CD14-positive monocyte (primary cell): ENCODE data around the gene PREX1. TPM values are rescaled to one million over a fixed set of nuclear protein-coding genes. Genes with fewer than 3 reads are reported as not detected.

ENCODE experiments used
- DNase-seq, 3 donors: peaks; one replicate each; pipeline ENCODE4 v3.0.0-alpha.2; 2011 to 2022
- H2AFZ ChIP-seq: 2 replicates; pipeline ENCODE4 v1.6.0; 2012; ENCODE audit warnings: mild to moderate bottlenecking, low read depth, low read length, inconsistent platforms; ENCODE audit not compliant: insufficient read depth, poor library complexity, severe bottlenecking
- H3K27ac ChIP-seq, 2 donors: 1 replicate in 1 of 2; 2 replicates in 1 of 2; pipeline ENCODE4 v1.5.1; 2012 to 2013; ENCODE audit warnings: low read length in 2 of 2, control low read depth in 1 of 2, inconsistent platforms in 1 of 2, low read depth in 1 of 2, mild to moderate bottlenecking in 1 of 2
- H3K27me3 ChIP-seq, 2 donors: one replicate each; pipeline versions ENCODE4 v1.6.0 to v1.6.1; 2011 to 2013; ENCODE audit warnings: low read length in 2 of 2; ENCODE audit not compliant: control insufficient read depth in 2 of 2, insufficient read depth in 2 of 2
- H3K36me3 ChIP-seq, 2 donors: replicated peaks in 1 of 2; 1 replicate in 1 of 2; 2 replicates in 1 of 2; pipeline versions ENCODE4 v1.5.1 to v1.6.1; 2012 to 2013; ENCODE audit warnings: low read length in 2 of 2, control low read depth in 1 of 2, inconsistent platforms in 1 of 2, mild to moderate bottlenecking in 1 of 2; ENCODE audit not compliant: insufficient read depth in 2 of 2, control insufficient read depth in 1 of 2
- H3K4me1 ChIP-seq, 2 donors: 1 replicate in 1 of 2; 2 replicates in 1 of 2; pipeline versions ENCODE4 v1.5.1 to v1.6.1; 2012 to 2013; ENCODE audit warnings: low read length in 2 of 2, control low read depth in 1 of 2, inconsistent platforms in 1 of 2, mild to moderate bottlenecking in 1 of 2, moderate library complexity in 1 of 2; ENCODE audit not compliant: insufficient read depth in 2 of 2, control insufficient read depth in 1 of 2
- H3K4me2 ChIP-seq: replicated peaks from 2 replicates; pipeline ENCODE3; 2012; ENCODE audit warnings: low read length, moderate library complexity, mild to moderate bottlenecking; ENCODE audit not compliant: poor library complexity, severe bottlenecking; ENCODE audit errors: extremely low read depth
- H3K4me3 ChIP-seq, 3 experiments: fragments of 200-600 bp in 1 of 3; sonication (generic) in 1 of 3; replicated peaks in 1 of 3; 1 replicate in 2 of 3; 2 replicates in 1 of 3; pipeline ENCODE4 v1.5.1; 2011 to 2013; ENCODE audit warnings: low read length in 3 of 3, mild to moderate bottlenecking in 3 of 3, control low read depth in 2 of 3, low read depth in 2 of 3, inconsistent platforms in 1 of 3, moderate library complexity in 1 of 3
- H3K79me2 ChIP-seq: 2 replicates; pipeline ENCODE4 v1.6.0; 2012; ENCODE audit warnings: mild to moderate bottlenecking, control low read depth, inconsistent platforms, low read length, moderate library complexity; ENCODE audit not compliant: insufficient read depth
- H3K9ac ChIP-seq: 2 replicates; pipeline ENCODE4 v1.6.0; 2017; ENCODE audit warnings: low read length, mild to moderate bottlenecking; ENCODE audit not compliant: insufficient read depth, poor library complexity, severe bottlenecking
- H3K9me3 ChIP-seq, 2 donors: replicated peaks in 1 of 2; 1 replicate in 1 of 2; 2 replicates in 1 of 2; pipeline versions ENCODE4 v1.5.1 to v1.6.1; 2012 to 2013; ENCODE audit warnings: low read length in 2 of 2, control low read depth in 1 of 2; ENCODE audit not compliant: control insufficient read depth in 1 of 2, insufficient read depth in 1 of 2
- H4K20me1 ChIP-seq: 2 replicates; pipeline ENCODE4 v1.6.0; 2012; ENCODE audit warnings: mild to moderate bottlenecking, low read length, control low read depth, moderate library complexity; ENCODE audit not compliant: insufficient read depth
- H3K27ac Mint-ChIP-seq, 7 donors: one replicate each; pipeline ENCODE4 v1.8.0; 2020; ENCODE audit warnings: mild to moderate bottlenecking in 7 of 7, mixed read lengths in 7 of 7, moderate library complexity in 6 of 7, inconsistent platforms in 2 of 7
- H3K27me3 Mint-ChIP-seq, 3 donors: one replicate each; pipeline ENCODE4 v1.8.0; 2021 to 2022; ENCODE audit warnings: low read depth in 3 of 3, mild to moderate bottlenecking in 3 of 3, mixed read lengths in 3 of 3, moderate library complexity in 3 of 3, inconsistent platforms in 1 of 3
- H3K36me3 Mint-ChIP-seq, 2 donors: one replicate each; pipeline ENCODE4 v1.8.0; 2020; ENCODE audit warnings: mixed read lengths in 2 of 2, inconsistent platforms in 1 of 2, mild to moderate bottlenecking in 1 of 2
- H3K4me1 Mint-ChIP-seq: one replicate; pipeline ENCODE4 v1.8.0; 2020; ENCODE audit warnings: mild to moderate bottlenecking, mixed read lengths
- H3K4me3 Mint-ChIP-seq, 2 donors: one replicate each; pipeline ENCODE4 v1.8.0; 2020; ENCODE audit warnings: mild to moderate bottlenecking in 2 of 2, mixed read lengths in 2 of 2, moderate library complexity in 1 of 2
- H3K9me3 Mint-ChIP-seq, 7 donors: one replicate each; pipeline ENCODE4 v1.8.0; 2020 to 2022; ENCODE audit warnings: mixed read lengths in 7 of 7, mild to moderate bottlenecking in 6 of 7, moderate library complexity in 6 of 7, inconsistent platforms in 2 of 7
- CTCF ChIP-seq: fragments of 200-600 bp; IDR thresholded peaks from one replicate; pipeline ENCODE4 v1.8.0; 2022; ENCODE audit warnings: antibody characterized with exemption, mild to moderate bottlenecking
- WGBS: methylation state at CpG from one replicate; pipeline ENCODE4 v1.1.5; 2013; ENCODE audit warnings: missing lambda C conversion rate; ENCODE audit not compliant: insufficient coverage; 5-methylcytosine and 5-hydroxymethylcytosine counted together
- intact Hi-C, 2 donors: fragments of 100-400 bp; cut with micrococcal nuclease; formaldehyde crosslinking; loops; one replicate each; pipeline versions ENCODE4 v1.15.0 to v1.15.1; 2023
- polyA plus RNA-seq, 3 donors: library from polyadenylated mRNA; depleted of rRNA in 1 of 3; unstranded in 2 of 3; stranded (reverse) in 1 of 3; fragments of 300-500 nt in 2 of 3; fragments of >200 nt in 1 of 3; fragmentation: Illumina TruSeq in 2 of 3; gene quantifications; 1 replicate in 2 of 3; 2 replicates in 1 of 3; pipeline ENCODE4 v1.2.3, GENCODE V29; 2012 to 2021

The PREX1 gene
- polyA plus RNA-seq, 3 donors = 24.3 to 114 (median 27.5) TPM

DNA sequence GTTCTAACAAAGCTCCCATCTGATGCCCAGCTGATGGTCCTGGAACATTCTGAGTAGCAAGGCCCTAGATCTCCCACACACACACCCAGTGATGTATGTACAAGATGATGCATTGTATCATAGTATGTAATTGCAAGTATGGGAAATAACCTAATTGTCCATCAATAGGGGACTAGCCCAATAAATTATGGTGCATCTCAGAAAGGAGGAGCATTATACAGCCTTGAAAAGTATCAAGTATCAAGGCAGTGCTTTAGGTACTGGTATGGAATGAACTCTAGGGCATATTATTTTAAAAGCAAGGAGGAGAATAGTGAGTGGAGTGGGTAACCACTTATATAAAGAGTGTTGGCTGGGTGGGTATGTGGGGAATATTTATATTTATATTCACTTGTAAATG is 24.8 kb upstream of the PREX1 start:
- Histone ChIP-seq H3K36me3 (no peaks in the 10 kb centered on the region), H3K27ac (no peak overlapping the region), H2AFZ (no peak overlapping the region), H3K4me3 (no peak overlapping the region), H3K79me2 (no peaks in the 10 kb centered on the region), H3K4me1 (peaks cover 18 to 23% of the 10 kb centered on the region in 2 donors), H3K9ac (no peak overlapping the region), H3K27me3 (no peaks in the 10 kb centered on the region), H4K20me1 (no peaks in the 10 kb centered on the region), H3K4me2 (no peak overlapping the region), H3K9me3 (no peaks in the 10 kb centered on the region)
- Mint-ChIP-seq H3K36me3 (peaks cover 0 to 4% of the 10 kb centered on the region in 2 donors), H3K27ac (no peak overlapping the region), H3K4me1 (peaks cover 33% of the 10 kb centered on the region), H3K27me3 (no peaks in the 10 kb centered on the region), H3K9me3 (peaks cover 3 to 17% (median 7%) of the 10 kb centered on the region in 7 donors), H3K4me3 (no peak overlapping the region)
- intact Hi-C loops = no loop called here
- TF ChIP-seq CTCF = no peak
- no peak for DNase-seq

- Mint-ChIP-seq H3K36me3 (peaks cover 0 to 4% of the 10 kb centered on the region in 2 donors), H3K4me1 (peaks cover 33% of the 10 kb centered on the region), H3K4me3 (no peak overlapping the region), H3K27me3 (no peaks in the 10 kb centered on the region), H3K27ac (no peak overlapping the region), H3K9me3 (peaks cover 3 to 17% (median 7%) of the 10 kb centered on the region in 7 donors)
- H3K9ac ChIP-seq = no peak overlapping the region
- H3K27me3 ChIP-seq = no peaks in the 10 kb centered on the region
- H3K4me2 ChIP-seq = no peak overlapping the region
- no peaks in the 10 kb centered on the region for H3K9me3 ChIP-seq
- intact Hi-C loops = no loop called here
- H3K4me3 ChIP-seq = no peak overlapping the region
- H3K4me1 ChIP-seq = peaks cover 13 to 19% of the 10 kb centered on the region in 2 donors
- TF ChIP-seq CTCF = no peak
- H4K20me1 ChIP-seq = no peaks in the 10 kb centered on the region
- no peaks in the 10 kb centered on the region for H3K36me3 ChIP-seq
- DNase-seq = no peak
- WGBS = 100% methylated on average over 1 of the region's 6 CpGs
- H2AFZ ChIP-seq = no peak overlapping the region
- H3K27ac ChIP-seq = no peak overlapping the region
- H3K79me2 ChIP-seq = no peaks in the 10 kb centered on the region
Measured at GRCh38 chr20:48851579-48851978, 23.8 kb upstream of the PREX1 start.
